Measurements from ENCODE around the gene PRR35. TPM values are rescaled to one million over a fixed set of nuclear protein-coding genes. Genes with fewer than 3 reads are reported as not detected.

The PRR35 gene
- total RNA-seq, 6 donors from 2014 or later = not detected

- TF ChIP-seq EP300 (IDR thresholded peaks at IDR 0.05) (no peak), POLR2A (IDR thresholded peaks at IDR 0.05) (peak in 2 of 4 donors; percentile 71 to 92), POLR2AphosphoS5 (IDR thresholded peaks at IDR 0.05) (peak; percentile 41 to 61), CTCF (IDR thresholded peaks at IDR 0.05) (peak in 5 of 6 experiments; percentile 38 to 89 (median 76))
- Histone ChIP-seq H3K9me3 (no peaks in the 10 kb centered on the region), H3K27ac (peak within 1 kb of the TSS; percentile 96 to 99 (median 98)), H3K27me3 (no peaks in the 10 kb centered on the region), H3K36me3 (peaks cover 0 to 2% (median 0%) of the 10 kb centered on the region in 4 donors), H3K4me1 (peaks cover 29 to 59% (median 39%) of the 10 kb centered on the region in 4 donors), H3K4me3 (peak within 1 kb of the TSS; percentile 65 to 91 (median 78))
- 0 to 1% methylated on average over 38 to 42 of the region's 129 CpGs for WGBS, 2 donors
- ATAC-seq (ENCODE audit: low FRiP score in 2 of 2) = peak; percentile 88 to 95
- DNase-seq = peak; percentile 84 to 98
These were observed 32.9 kb upstream of the PRR35 start, which contains the start of gene CAPN15 for GRCh38 chr16:527015-527903. CAPN15 (plus strand) TSS chr16:527712; CDS start chr16:546839, 19,127 bp downstream.

- WGBS, 2 donors = 2 to 4% methylated on average over 10 to 31 of the region's 55 CpGs
- TF ChIP-seq EP300 (IDR thresholded peaks at IDR 0.05) (no peak), POLR2AphosphoS5 (IDR thresholded peaks at IDR 0.05) (peak in 1 of 2 donors; percentile 18), CTCF (IDR thresholded peaks at IDR 0.05) (no peak), POLR2A (IDR thresholded peaks at IDR 0.05) (peak in 2 of 4 donors; percentile 32 to 38)
These were observed 31.8 kb upstream of the PRR35 start for GRCh38 chr16:528111-529011.

GRCh38 chr16:529012-529575, 31.1 kb upstream of the PRR35 start:
- 36 to 58% methylated on average over 5 to 12 of the region's 12 CpGs for WGBS, 2 donors
- Histone ChIP-seq H3K36me3 (peaks cover 0 to 2% (median 0%) of the 10 kb centered on the region in 4 donors), H3K27me3 (no peaks in the 10 kb centered on the region), H3K4me3 (peak overlapping the region in 3 of 4 donors; percentile 74 to 91 (median 83)), H3K27ac (peak overlapping the region; percentile 75 to 98 (median 83)), H3K9me3 (no peaks in the 10 kb centered on the region), H3K4me1 (peaks cover 29 to 65% (median 39%) of the 10 kb centered on the region in 4 donors)
- no peak for TF ChIP-seq EP300 (IDR thresholded peaks at IDR 0.05)
- no peak for TF ChIP-seq POLR2A (IDR thresholded peaks at IDR 0.05)
- TF ChIP-seq CTCF (IDR thresholded peaks at IDR 0.05) = no peak
- TF ChIP-seq POLR2AphosphoS5 (IDR thresholded peaks at IDR 0.05) = no peak
- ATAC-seq (ENCODE audit: low FRiP score in 2 of 2) (no peak), DNase-seq (peak in 1 of 2 donors; percentile 49)

More at GRCh38 chr16:528111-529011, 31.8 kb upstream of the PRR35 start:
- ATAC-seq (ENCODE audit: low FRiP score in 2 of 2) (peak; percentile 1 to 34), DNase-seq (peak; percentile 63 to 89)
- Histone ChIP-seq H3K27me3 (no peaks in the 10 kb centered on the region), H3K27ac (peak overlapping the region; percentile 75 to 98 (median 83)), H3K4me3 (peak overlapping the region; percentile 59 to 91 (median 78)), H3K4me1 (peaks cover 29 to 59% (median 39%) of the 10 kb centered on the region in 4 donors), H3K36me3 (peaks cover 0 to 2% (median 0%) of the 10 kb centered on the region in 4 donors), H3K9me3 (no peaks in the 10 kb centered on the region)

GRCh38 chr16:530111-530817, 29.9 kb upstream of the PRR35 start:
- Histone ChIP-seq H3K9me3 (no peaks in the 10 kb centered on the region), H3K27me3 (no peaks in the 10 kb centered on the region), H3K4me1 (peaks cover 29 to 68% (median 38%) of the 10 kb centered on the region in 4 donors), H3K27ac (peak overlapping the region in 1 of 4 donors; percentile 98), H3K4me3 (no peak overlapping the region), H3K36me3 (peaks cover 0 to 2% (median 0%) of the 10 kb centered on the region in 4 donors)
- no peak for TF ChIP-seq POLR2A (IDR thresholded peaks at IDR 0.05)
- TF ChIP-seq EP300 (IDR thresholded peaks at IDR 0.05) = no peak
- TF ChIP-seq POLR2AphosphoS5 (IDR thresholded peaks at IDR 0.05) = no peak
- TF ChIP-seq CTCF (IDR thresholded peaks at IDR 0.05) = no peak
- WGBS, 2 donors = 96 to 100% methylated on average over 2 to 16 of the region's 23 CpGs
- ATAC-seq (ENCODE audit: low FRiP score in 2 of 2) (no peak), DNase-seq (peak in 1 of 2 donors; percentile 71)

All from upper lobe of left lung (tissue), 6 donors.